GM12874 (cell line): ENCODE data around the gene MTIF3.

Source experiments
- CTCF ChIP-seq: IDR thresholded peaks from 2 replicates; pipeline ENCODE4 v1.5.1; 2011; ENCODE audit warnings: low read depth, mild to moderate bottlenecking, control low read depth, low read length, moderate library complexity; ENCODE audit not compliant: insufficient read depth

The MTIF3 gene

DNA sequence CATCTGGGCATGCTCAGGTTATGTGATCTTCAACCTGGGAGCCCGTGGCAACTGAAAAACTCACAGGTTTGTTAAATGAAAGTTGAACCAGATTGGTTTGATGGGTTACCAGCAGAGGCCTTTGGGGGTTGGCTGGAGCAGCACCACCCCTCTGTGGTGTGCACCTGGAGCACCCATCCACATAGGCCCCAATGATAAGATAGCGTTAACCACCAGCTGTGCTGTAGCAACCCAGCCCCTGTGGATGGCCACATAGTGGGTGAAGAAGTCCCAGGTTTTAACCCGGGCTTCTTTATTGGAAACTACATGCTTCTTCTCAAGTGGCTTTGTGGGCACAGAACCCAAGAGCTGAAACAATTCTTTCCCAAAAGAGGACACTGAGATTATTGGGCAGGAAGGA lies 22.6 kb upstream of the MTIF3 start:
- TF ChIP-seq CTCF = no peak

DNA sequence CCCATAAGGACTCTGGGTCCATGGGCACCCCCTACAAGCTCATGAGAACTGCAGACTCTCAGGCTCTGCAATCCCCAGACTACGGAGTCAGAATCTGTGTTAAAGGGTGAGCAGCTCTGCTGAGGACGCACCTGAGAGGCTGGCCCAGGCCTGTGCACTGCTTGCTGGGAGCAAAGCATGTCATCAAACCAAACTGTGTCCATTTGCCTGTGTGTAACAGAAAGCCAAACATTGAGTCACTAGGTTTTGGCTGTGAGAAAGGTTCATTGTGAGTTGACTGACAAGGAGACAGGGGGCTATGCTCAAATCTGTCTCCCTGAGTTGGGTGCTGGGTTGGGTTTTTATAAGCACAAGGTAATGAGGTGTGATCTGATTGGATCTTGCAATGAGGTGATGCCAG lies 22.1 kb upstream of the MTIF3 start:
- no peak for TF ChIP-seq CTCF

DNA sequence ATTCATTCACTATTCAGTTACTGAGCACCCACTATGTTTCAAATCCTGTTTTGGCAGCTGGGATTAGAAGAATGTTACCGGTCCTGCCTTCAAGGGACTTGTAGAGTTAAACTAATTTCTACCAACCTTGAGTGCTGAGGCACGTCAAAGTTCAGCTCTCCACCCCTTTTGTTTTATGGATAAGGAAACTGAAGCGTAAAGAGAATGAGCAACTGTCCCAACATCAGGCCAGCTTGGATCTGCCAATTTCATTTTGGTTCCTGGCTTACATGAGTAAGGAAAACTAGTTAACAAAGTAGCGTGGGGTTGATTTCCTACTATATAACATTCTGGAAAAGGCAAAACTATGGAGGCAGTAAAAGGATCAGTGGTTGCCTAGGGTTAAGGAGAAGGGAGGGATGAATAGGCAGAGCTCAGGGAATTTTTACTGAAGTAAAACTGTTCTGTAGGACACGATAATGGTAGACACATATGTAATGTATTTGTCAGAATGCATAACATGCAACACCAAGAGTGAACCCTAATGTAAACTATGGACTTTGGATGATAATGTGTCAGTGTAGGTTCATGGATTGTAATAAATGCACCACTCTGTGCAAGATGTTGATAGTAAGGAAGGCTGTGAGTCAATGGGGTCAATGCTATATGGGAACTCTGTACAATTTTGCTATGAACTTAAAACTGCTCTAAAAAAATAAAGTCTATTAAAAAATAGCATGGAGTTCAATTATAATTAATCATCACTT lies 19.9 kb upstream of the MTIF3 start:
- TF ChIP-seq CTCF = no peak

GRCh38 chr13:27466513-27466912 lies 16.1 kb upstream of the MTIF3 start:
- no peak for TF ChIP-seq CTCF

DNA sequence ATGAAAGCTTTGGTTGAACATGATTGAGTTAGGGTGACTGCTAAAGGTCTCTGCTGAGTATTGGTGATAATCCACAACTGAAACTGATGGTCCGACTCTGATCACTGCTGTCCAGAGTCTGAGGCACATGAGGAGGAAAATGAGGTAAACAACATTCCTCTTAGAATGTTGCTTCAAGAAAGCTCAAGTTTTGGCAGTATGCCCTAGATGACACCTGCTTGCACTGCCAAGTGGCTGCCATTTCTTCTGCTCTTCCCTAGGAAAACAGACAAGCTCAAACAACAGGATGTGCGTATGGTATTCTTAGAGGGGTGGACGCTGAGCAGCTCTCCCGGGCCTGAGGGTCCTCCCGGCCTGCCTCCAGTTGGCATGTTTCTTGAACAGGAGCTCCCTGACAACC lies 15.2 kb upstream of the MTIF3 start:
- TF ChIP-seq CTCF = no peak

DNA sequence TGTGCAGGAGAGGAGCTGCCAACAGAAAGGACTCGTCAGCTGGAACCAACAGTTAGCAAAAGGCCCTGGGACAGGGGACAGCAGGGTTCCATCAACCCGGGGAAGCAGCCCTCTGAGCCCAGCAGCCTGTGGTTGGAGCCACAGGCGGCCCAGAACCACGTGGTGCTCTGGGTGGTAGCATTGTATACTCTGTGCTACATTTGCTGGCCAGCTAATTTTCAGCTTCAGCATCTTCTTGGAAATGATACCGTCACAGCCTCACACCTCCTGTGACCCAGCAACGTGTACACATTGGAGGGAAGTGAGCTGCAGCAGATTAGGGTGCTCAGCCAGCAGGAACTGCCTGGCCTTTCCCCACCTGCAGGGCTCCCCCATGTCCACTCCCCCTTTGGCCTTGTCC lies 13.1 kb upstream of the MTIF3 start:
- no peak for TF ChIP-seq CTCF

DNA sequence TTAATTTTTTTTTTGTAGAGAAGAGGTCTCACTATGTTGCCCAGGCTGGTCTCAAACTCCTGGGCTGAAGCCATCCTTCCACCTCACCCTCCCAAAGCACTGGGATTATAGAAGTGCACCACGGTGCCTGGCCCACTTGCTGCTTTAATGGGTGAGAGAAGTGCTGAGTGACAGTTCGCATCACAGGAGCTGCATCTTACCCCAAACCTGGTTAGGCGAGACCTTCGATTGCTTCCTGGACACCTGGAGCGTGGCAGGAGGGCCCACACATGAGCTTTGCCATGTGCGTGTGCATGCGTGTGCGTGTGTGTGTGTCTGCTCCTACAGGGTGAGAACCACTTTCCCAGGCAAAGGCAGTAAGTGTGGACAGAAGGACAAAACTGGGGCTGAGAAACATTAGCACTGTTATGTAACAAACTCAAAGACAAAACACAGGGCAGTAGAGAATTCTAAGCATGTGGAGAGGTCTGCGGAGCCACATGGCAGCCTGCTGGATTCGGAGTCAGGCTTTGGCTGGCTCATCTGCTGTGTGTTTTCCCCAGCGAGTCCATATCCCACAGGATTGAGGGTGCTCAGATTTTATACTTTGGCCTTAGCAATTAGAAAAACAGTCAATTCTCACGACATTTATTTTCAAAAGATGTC lies 11.7 kb upstream of the MTIF3 start:
- TF ChIP-seq CTCF = no peak
